SK-N-MC (cell line): ENCODE results near the gene TNF.

Source experiments
- DNase-seq: peaks from one replicate; pipeline ENCODE4 v3.0.0-alpha.2; 2011; ENCODE audit warnings: low read depth, low spot score
- H3K27ac ChIP-seq: fragments of 200-600 bp; sonication (generic); 2 replicates; pipeline ENCODE4 v1.5.1; 2016; ENCODE audit warnings: mixed run types
- H3K36me3 ChIP-seq: fragments of 200-600 bp; sonication (generic); 2 replicates; pipeline ENCODE4 v1.6.1; 2017; ENCODE audit warnings: antibody characterized with exemption, low read length, mixed read lengths; ENCODE audit not compliant: insufficient read depth
- H3K4me3 ChIP-seq: fragments of 200-600 bp; sonication (generic); 2 replicates; pipeline ENCODE4 v1.5.1; 2016
- H3K9ac ChIP-seq: fragments of 200-600 bp; sonication (generic); 2 replicates; pipeline ENCODE4 v1.8.0; 2017; ENCODE audit warnings: mixed run types, mixed read lengths; ENCODE audit not compliant: insufficient read length
- H3K9me3 ChIP-seq: fragments of 200-600 bp; sonication (generic); 2 replicates; pipeline ENCODE4 v1.6.1; 2017; ENCODE audit warnings: low read depth, mild to moderate bottlenecking, antibody characterized with exemption, low read length, moderate library complexity, mixed read lengths
- EZH2 ChIP-seq: fragments of 200-600 bp; sonication (generic); IDR thresholded peaks from one replicate; pipeline ENCODE4 v1.6.1; 2017; ENCODE audit warnings: antibody characterized with exemption
- FOXP2 ChIP-seq: optimal IDR thresholded peaks from 2 replicates; pipeline ENCODE3; 2011; ENCODE audit warnings: mild to moderate bottlenecking, moderate library complexity; ENCODE audit not compliant: insufficient read depth; ENCODE audit errors: extremely low read length, control extremely low read depth
- POLR2AphosphoS5 ChIP-seq: IDR thresholded peaks from 2 replicates; pipeline ENCODE4 v1.6.1; 2012; ENCODE audit warnings: mild to moderate bottlenecking, low read depth, low read length, borderline replicate concordance

Gene TNF

GRCh38 chr6:31579546-31580437, 4.4 kb downstream of the TNF start:
- no peak for DNase-seq
- TF ChIP-seq FOXP2 (no peak), EZH2 (no peak), POLR2AphosphoS5 (no peak)
- no peak overlapping the region for H3K9ac ChIP-seq
- no peaks in the 10 kb centered on the region for H3K9me3 ChIP-seq
- H3K4me3 ChIP-seq, result no peak overlapping the region
- H3K27ac ChIP-seq, result no peak overlapping the region
- no peaks in the 10 kb centered on the region for H3K36me3 ChIP-seq

GRCh38 chr6:31580438-31580740, 5.0 kb downstream of the TNF start:
- Histone ChIP-seq H3K27ac (no peak overlapping the region), H3K4me3 (peak overlapping the region; percentile 88), H3K9me3 (no peaks in the 10 kb centered on the region), H3K9ac (peak overlapping the region; percentile 81), H3K36me3 (no peaks in the 10 kb centered on the region)
- TF ChIP-seq FOXP2, result no peak
- no peak for TF ChIP-seq POLR2AphosphoS5
- no peak for TF ChIP-seq EZH2
- DNase-seq, result no peak

DNA sequence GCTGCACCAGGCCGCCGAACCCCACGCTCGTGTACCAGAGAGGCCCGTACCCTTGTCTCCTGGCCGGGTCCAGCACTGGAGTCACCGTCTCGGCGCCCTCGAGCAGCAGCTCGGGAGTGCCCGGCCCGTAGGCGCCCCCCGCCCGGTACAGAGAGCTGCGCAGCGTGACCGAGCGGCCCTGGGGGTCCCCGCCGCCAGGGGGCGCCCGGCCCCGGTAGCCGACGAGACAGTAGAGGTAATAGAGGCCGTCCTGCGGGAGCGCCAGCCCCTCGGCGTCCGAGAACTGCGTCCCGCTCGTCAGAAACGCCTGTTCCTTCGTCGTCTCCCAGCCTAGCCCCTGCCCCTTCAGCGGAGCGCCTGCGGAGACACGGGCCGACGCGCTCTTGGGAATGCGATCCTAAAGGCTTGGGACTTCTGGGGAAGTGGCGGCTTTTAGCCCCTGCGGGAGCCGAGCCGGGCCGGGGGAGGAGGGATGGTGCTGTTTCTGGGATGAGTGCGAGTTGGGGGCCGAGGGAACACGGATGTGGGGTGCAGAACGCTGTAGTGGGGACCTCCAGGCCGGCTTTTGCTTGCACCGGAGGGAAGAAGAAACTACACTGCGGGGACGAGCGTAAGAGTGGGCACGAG, 5.6 kb downstream of the TNF start:
- no peak overlapping the region for H3K27ac ChIP-seq
- H3K36me3 ChIP-seq, result no peaks in the 10 kb centered on the region
- no peaks in the 10 kb centered on the region for H3K9me3 ChIP-seq
- peak overlapping the region; percentile 81 for H3K9ac ChIP-seq
- TF ChIP-seq FOXP2 (peak; percentile 26), EZH2 (no peak), POLR2AphosphoS5 (peak; percentile 74; the same call in 1 of the 2 replicates)
- H3K4me3 ChIP-seq, result peak overlapping the region; percentile 88
- DNase-seq, result no peak

DNA sequence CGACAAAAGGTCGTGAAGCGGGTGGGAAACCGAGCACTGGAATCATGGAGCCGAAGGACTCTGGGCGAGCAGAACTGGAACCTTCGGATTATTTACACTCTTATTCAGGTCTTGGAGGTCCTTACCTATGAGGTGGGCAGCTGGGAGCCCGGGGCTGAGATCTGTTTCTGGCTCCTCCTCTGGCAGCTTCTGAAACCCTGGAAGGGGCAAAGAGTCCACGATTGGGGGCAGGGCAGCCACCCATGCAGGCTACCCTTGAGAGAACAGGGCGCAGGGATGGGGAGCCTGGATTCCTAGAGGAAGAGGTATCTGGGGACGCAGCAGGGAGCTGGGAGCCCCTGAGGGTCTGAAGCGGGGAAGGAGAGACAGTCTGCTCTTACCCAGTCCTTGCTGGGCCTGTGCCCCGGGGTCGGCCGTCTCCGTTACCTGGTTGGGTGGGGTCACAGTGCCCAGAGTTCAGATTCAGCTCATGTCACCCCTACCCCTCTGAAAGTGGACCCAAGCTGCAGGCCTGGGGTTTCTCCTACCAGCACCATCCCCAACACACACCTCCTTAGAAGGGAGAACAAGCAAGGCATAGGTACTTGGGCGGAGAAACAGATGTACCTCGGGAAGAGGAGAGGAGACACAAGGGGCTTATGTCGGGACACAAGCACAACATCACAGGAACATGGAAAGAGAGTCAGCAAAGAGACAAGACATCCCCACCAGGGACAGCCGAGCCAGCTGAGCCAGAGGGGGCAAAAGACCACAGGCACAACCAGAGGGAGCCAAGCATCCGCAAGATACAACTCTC, 6.3 kb downstream of the TNF start:
- Histone ChIP-seq H3K9ac (peak overlapping the region; percentile 81), H3K36me3 (no peaks in the 10 kb centered on the region), H3K9me3 (no peaks in the 10 kb centered on the region), H3K4me3 (peak overlapping the region; percentile 88), H3K27ac (no peak overlapping the region)
- DNase-seq, result no peak
- TF ChIP-seq POLR2AphosphoS5, result no peak
- no peak for TF ChIP-seq FOXP2

GRCh38 chr6:31582230-31582643, 6.9 kb downstream of the TNF start, which contains the start of gene LTB:
TSS of gene LTB (minus strand) at chr6:31582424. CDS start at chr6:31582417, 7 bp downstream.
- peak within 1 kb of the TSS; percentile 88 for H3K4me3 ChIP-seq
- peak within 1 kb of the TSS; percentile 81 for H3K9ac ChIP-seq
- no peak for TF ChIP-seq POLR2AphosphoS5
- no peak for TF ChIP-seq FOXP2
- TF ChIP-seq EZH2, result no peak
- H3K27ac ChIP-seq, result no peak within 1 kb of the TSS
- no peak for DNase-seq
- H3K36me3 ChIP-seq, result no peaks in the 10 kb centered on the region
- H3K9me3 ChIP-seq, result no peaks in the 10 kb centered on the region

DNA sequence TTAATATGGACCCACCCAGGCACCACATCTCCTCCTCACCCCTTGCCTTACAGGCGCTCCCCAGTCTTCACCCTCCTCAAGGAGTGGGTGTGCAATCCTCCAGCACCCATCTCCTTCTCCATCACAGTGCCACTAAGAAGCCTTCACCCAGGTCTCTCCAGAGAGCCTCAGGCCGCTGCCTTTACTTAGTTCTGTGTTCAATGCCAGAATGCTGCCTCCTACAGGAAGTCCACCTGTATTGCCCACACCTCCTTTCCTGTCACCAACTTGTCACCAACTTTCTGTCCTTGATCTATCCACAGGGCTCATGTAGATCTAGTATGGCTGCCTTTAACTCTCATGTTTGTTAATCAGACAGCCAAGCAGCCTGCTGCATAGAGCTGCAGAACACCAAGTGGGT, 10.1 kb downstream of the TNF start:
- no peak overlapping the region for H3K27ac ChIP-seq
- H3K9me3 ChIP-seq, result no peaks in the 10 kb centered on the region
- H3K36me3 ChIP-seq, result no peaks in the 10 kb centered on the region
- no peak for DNase-seq
- TF ChIP-seq EZH2 (no peak), FOXP2 (no peak), POLR2AphosphoS5 (no peak)
- H3K4me3 ChIP-seq, result no peak overlapping the region
- H3K9ac ChIP-seq, result no peak overlapping the region

- DNase-seq, result no peak
- Histone ChIP-seq H3K36me3 (no peaks in the 10 kb centered on the region), H3K9ac (no peak within 1 kb of the TSS), H3K27ac (no peak within 1 kb of the TSS), H3K4me3 (0 out of 2 replicates have a peak within 1 kb of the TSS, but pooled peaks have one; percentile 25), H3K9me3 (no peaks in the 10 kb centered on the region)
- TF ChIP-seq EZH2 (no peak), FOXP2 (no peak), POLR2AphosphoS5 (no peak)
These were observed 10.6 kb downstream of the TNF start, which contains the start of gene LST1 for GRCh38 chr6:31586008-31586407. TSS of gene LST1 (plus strand) at chr6:31586277. CDS start at chr6:31587300, 1,023 bp downstream.

DNA sequence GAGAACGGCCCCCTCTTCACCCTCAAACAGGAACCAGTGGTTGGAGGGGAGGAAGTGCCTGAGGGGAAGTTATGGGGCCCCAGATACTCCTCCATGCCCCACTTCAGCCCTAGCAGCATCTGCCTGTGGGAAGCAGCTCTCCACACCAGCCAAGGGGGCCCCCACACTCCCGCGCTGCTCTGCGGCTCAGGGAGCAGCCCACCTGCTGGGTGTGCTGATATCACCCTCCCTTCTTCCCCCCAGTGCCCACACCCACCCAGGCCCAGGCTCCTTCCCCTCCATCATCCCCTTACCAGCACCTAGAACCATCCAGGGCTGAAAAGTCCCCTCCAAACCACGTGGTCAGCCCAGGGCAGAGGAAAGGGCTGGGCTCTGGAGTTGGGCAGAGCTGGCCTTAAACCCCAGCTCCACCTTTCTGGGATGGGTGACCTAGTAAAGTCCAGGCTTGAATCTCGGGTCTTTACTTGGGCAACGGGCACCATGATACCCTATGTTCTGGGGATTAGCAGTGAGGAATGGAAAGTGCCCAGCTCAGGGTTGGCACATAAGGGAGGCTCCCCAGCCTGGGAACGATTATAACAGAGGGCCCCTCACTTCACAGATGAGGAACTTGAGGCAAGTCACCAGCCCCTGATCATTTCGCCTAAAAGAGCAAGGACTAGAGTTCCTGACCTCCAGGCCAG, 11.4 kb downstream of the TNF start:
- Histone ChIP-seq H3K4me3 (0 out of 2 replicates have a peak overlapping the region, but pooled peaks have one; percentile 25), H3K9ac (no peak overlapping the region), H3K36me3 (no peaks in the 10 kb centered on the region), H3K27ac (no peak overlapping the region), H3K9me3 (no peaks in the 10 kb centered on the region)
- no peak for DNase-seq
- TF ChIP-seq POLR2AphosphoS5, result no peak
- no peak for TF ChIP-seq EZH2
- no peak for TF ChIP-seq FOXP2
